Cerebellar cortex (tissue), 1 donor: ENCODE measurements around the gene SRM.
"Not testable (repeated sequence)": the region's sequence is repeated elsewhere in the genome, so short reads cannot be mapped to it uniquely, and the experiment has no call there.

Experiments used
- DNase-seq: peaks from one replicate; pipeline ENCODE4 v3.0.0-alpha.2; 2015; ENCODE audit warnings: low spot score

SRM gene

DNA sequence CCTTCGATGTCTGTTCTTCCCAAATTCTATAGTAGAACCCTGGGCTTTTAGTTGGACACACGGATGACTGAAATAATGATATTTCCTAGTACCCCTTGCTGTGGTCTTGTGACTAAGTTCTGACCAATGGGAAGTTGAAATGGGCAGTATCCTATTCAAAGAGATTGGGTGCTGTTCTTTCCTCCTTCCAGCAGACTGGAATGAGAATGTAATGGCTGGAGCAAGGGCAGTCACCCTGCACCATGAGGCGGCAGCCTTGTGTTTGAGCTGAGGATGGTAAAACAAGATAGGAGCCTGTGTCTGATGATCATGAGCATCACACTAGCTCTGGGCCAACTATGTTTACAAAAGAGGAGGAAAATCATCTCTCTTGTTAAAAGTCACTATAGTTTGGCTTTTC, 5.1 kb upstream of the SRM start:
- no peak for DNase-seq

DNA sequence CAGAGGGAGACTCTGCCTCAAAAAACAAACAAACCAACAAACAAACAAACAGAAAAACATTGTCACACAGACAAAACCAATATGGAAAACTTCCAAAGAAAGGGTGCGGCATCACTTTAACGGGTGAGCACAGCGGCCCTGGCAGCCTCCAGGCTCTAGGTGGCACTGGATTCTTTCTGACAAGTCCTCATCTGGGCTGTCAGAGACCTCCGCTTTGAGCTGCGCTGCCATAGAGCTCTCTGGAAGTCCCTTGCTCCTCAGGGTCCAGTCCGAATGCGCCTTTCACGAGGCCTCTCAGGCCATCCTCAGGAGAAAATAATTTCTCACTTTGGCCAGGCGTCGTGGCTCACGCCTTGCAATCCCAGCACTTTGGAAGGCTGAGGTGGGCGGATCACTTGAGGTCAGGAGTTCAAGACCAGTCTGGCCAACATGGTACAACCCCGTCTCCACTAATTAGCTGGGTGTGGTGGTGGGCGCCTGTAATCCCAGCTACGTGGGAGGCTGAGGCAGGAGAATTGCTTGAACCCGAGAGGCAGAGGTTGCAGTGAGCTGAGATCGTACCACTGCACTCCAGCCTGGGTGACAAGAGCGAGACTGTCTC, 4.2 kb upstream of the SRM start:
- DNase-seq, result peak; percentile 46

DNA sequence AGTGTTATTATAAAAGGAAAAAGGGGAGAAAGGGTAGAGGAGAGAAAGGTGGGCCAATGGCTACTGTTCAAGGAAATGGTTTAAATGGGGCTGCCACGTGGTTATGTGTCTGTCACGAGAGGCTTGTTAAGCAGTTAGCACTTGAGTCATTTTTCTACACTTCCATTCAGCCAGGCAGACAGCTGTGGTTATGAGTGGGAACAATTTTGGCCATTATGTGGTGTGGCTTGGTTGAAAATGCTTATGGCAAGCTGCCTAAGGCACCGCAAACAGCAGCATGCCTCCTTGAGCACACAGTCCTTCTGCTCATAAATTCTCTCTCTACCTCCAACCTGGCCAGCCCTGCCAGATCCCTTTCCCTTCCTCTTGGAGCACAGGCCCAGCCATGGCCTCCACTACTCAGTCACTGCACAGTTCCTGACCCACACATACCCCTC, 3.2 kb upstream of the SRM start:
- no peak for DNase-seq

DNA sequence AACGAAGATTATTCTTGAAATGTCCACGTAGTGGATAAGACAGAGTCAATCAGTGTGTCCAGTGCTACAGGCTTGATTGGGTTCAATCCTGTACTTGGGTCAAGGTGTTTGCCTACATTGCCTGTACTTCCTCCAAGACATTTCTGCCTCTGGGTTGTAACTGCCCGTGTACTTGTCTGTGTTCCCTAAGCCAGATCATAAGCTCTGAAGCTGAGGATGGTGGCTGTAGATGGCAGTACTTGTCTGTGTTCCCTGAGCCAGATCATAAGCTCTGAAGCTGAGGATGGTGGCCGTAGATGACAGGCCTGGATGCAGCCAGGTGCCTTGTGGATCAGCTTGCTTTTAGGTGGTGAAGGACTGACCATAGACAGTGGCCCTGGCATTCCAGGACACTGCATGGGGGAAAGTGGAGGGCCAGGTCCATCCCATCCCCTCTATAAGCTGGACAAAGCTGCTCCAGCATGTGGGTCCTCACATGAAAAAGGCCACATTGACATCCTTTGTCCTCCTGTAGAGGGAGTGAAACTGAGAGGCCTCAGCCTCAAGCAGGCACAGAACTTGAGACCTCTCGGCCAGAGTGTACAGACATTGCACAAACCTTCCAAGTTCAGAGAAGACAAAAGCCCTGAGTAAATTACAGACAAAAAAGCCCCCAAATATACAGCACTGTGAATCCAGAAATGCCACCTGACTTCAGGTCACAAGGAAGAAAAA, 2.0 kb upstream of the SRM start:
- peak; percentile 48 for DNase-seq

DNA sequence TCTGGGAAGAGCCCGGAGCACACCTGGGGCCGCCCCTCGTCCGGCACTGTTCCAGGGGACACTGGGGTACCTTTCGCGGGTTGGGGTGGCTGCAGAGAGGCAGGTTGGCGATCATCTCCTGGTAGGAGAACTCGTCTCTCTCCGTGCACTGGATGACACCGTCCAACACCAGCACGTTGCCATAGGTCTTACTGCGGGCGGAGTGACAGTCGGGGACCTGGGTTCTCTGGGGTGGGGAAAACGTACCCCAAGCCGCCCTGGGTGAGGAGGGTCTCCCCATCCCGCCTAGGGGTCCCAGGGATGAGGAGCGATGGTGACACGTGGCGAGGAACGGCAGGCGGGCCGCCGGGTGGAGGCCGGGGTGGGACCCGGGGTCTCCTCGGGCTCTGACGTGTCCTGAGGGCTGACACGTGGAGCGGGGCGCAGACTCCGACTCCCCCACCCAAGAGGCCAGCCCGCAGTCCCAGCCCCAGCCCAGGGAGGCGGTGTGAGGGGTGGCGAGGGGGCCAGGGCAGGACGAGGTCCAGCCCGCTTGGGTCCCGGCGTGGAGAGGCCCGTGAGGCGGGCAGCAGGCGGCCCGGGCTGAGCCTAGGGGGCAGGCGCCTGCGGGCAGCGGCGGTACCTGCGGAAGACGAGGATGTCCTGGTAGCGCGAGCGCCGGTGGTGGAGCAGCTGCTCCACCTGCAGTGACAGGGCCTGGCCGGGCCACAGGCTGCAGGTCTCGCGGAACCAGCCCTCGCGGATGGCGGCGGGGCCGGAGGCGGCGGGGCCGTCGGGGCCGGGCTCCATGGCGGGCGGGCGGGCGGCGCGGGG, 457 bp downstream of the SRM start:
- DNase-seq, result no peak

DNA sequence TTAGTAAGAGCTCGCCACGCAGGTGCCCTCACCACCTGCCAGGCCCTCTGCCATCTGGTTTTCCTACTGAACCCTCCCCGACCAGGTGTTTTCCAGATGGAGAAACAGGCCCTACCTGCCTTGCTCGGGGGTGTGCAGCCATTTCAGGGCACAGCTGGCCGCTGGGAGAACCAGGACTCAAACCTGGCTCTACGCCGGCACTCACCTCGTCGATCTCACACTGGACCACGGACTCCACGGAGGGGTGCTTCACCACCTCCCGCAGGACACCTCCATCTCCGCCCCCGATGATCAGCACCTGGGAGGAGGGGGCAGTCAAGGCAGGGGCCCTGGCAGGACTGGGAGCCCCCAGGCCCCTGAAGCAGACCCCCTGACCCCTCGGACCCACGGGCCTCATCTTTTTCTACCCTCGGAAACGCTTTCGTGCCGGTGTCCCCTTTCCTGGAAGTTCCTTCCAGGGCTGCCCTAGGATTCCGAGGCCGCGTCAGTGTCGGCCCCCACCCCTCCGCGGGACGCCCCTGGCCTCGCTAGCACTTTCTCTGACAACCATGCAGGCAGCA, 1.1 kb downstream of the SRM start:
- DNase-seq, result no peak

DNA sequence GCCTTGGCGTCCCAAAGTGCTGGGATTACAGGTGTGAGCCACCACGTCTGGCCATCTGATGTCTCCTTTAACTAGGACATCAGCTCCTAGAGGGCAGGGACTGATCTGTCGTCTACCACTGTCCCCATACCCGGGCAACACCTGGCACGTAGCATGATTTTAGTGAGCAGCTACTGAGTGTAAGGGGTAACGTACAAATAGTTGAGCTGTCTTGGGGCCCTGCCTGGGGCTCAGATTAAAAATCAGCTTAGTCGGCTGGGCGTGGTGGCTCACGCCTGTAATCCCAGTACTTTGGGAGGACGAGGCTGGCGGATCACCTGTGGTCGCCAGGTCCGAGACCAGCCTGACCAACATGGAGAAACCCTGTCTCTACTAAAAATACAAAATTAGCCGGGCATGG, 1.8 kb downstream of the SRM start:
- DNase-seq, result no peak

DNA sequence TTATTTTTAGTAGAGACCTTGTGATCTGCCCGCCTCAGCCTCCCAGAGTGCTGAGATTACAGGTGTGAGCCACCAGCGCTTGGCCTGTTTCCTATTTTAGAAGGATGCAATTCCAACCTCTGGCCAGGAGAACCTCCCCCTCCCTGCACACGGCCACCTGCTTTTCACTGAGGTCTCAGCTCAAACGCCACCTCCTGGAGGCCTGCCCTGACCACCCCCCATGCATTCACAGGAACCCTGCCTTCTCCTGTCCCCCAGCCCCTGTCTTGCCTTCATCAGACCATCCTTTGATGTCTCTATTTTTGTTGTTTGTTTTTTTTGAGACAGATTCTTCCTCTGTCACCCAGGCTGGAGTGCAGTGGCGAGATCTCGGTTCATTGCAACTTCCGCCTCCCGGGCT, 2.3 kb downstream of the SRM start:
- DNase-seq, result no peak

DNA sequence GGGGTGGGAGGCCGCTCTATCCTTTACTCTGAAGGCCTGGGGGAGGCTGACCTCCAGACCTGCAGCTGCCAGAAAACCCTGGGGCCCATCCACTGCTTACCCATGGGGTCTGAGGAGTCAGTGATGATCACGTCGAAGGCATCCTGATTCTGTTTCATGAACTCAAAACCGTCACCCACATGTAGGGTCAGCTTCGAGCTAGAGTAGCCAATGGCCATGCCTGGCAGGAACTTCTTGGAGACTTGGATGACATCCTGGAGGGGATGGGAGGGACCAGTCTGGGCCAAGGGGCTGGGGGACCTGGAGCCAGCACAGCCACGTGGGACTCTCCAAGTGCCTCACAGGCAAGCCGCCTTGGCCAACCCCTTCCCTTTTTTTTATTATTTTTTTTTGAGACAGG, 3.3 kb downstream of the SRM start:
- no peak for DNase-seq

DNA sequence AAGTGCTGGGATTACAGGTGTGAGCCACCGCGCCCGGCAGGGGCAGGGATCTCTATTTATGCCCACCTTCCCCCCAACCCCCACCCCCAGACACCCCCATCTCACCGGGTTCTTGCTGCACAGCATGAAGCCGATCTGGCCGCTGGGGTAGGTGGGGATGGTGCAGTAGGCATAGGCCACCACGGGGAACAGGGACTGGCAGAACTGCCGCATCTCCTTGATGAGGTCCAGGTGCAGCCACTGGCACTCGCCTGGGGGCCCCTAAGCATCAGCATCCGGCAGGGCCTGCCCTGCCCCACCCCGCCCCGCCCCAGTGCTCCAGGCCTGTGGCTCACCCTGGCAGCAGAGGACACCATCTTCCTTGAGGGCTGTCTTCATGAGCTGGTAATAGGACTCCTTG, 4.1 kb downstream of the SRM start:
- DNase-seq, result no peak

DNA sequence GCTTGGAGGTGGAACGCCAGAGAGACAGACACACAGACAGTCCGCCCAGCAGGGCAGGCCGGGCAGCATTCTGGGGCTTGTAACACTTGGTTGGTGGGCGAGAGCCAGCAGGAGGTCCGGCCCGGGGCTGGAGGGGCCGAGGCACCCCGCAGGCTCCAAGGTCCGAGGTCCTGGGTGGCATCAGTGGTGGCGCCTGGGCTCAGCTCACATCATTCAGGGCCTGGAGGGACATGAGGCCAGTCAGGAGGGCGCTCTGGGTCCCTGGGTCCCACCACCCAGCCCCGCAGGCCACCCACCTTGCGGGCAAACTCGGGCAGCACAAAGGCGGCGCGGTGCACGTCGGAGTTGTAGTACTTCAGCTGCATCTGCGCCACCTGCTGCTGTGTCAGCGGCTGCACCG, 5.2 kb downstream of the SRM start:
- DNase-seq, result no peak

DNA sequence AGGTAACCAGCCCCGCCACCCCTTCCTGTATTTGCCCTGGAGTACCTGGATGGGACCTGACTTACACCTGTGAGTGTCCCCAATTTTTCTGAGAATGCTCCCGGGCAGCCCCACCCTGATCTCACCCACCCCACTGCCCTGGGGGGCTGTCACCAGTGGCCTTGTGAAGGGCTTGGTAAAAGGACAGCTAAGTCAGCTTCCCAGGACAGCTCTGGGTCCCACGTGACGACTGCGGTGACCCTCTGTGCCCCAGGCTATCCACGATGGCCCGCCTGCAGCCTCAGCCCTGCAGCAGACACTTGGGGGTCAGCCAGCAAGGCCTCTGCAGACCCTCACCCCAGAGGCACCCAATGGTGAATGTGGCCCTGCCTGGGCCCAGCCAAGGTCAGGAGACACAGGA, 5.6 kb downstream of the SRM start:
- DNase-seq, result no peak

DNA sequence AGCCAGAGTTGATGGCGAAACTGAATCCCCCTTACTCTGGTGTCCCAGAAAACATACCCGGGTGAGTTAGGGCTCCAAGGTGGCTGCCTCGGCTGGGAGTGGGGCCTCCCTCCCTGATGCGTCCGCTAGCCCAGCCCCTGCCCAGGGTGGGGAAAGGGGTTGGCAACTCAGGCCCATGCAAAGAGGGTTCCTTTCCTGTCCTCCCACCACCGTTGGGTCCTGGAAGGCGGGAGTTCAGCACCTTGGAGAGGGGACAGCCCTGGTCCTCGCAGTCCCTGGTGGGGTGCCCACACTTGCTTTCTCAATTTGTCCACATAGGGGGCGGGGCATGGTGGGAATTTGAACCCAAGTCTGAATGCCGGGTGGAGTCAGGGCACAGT, 6.1 kb downstream of the SRM start:
- no peak for DNase-seq

DNA sequence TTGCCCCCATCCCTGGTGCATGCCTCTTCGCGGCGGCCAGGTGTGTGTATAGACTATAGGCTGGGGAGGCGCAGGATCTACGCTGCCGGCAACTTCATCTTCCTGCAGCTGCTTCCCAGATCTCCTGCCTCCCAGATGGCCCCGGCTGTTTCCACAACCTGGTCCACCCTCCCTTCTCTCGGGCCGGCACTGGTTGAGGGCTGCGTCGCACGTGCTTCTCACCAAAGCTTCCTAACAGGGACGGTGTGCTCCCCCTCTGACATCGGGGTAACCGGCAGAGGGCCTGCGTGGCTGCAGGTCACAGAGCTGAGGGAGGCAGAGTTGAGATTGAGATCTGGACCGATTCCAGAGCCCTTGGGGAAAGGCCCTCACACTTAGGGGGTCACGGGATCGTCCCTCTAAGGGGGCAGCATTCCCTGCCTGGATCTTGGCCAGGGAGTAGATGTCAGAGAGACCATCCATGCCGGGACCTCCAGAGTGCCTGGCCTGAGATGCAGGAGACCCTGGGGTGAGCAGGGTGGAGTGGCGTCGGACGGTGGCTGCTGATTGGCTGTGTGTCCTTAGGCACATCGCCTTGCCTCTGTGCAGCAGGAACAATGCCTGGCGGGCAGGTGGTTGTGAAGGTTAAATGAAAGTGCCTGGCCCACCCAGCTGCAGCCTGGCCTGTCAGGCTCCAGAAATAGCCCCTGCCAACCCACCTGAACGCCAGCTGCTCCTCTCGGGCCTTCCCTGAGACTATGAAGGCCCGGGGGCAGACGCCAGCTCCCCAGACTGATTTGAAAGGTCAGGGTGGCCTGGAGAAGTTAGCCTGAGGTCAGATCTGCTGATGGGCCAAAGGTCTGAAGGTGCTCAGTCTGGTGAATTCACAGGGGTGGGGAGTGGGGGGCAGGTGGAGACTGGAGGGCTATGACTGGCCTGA, 6.7 kb downstream of the SRM start:
- DNase-seq, result no peak

DNA sequence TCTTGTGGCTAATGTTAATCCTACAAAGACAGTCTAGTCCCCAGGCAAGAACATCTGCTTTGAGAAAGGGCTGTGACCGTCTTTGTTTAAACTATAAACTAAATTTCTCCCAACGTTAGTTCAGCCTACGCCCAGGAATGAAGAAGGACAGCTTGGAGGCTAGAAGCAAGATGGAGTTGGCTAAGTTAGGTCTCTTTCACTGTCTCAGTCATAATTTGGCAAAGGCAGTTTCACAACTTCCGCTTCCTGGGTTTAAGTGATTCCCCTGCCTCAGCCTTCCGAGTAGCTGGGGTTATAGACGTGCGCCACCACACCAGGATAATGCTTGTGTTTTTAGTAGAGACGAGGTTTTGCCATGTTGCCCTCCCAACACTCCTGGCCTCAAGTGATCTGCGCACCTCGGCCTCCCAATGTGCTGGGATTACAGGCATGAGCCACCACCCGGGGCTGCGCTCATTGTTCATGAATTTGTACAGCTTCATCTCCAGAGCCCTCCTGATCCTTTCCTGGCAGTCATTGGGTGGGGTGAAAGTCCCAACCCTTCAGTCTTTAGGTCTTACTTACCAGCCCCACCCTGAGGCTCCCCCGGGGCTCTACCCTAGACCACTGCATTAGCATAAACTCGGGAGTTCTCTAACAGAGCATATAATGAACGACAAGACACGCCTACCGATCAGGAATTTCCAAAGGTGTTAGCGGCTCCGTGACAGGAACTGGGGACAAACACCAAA, 7.9 kb downstream of the SRM start:
- no peak for DNase-seq

DNA sequence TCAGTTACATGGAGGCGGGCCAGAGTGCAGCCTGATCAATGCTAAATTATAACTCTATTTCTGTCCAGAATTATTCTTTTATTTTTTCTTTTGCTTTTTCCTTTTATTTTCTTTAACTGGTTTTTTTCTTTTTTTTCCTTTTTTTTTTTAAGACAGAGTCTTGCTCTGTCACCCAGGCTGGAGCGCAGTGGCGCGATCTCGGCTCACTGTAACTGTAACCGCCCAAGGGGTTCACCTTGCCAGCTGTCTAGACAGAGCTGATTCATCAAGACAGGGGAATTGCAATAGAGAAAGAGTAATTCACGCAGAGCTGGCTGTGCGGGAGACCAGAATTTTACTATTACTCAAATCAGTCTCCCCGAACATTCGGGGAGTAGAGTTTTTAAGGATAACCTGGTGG, 8.7 kb downstream of the SRM start:
- DNase-seq, result not testable (repeated sequence)

DNA sequence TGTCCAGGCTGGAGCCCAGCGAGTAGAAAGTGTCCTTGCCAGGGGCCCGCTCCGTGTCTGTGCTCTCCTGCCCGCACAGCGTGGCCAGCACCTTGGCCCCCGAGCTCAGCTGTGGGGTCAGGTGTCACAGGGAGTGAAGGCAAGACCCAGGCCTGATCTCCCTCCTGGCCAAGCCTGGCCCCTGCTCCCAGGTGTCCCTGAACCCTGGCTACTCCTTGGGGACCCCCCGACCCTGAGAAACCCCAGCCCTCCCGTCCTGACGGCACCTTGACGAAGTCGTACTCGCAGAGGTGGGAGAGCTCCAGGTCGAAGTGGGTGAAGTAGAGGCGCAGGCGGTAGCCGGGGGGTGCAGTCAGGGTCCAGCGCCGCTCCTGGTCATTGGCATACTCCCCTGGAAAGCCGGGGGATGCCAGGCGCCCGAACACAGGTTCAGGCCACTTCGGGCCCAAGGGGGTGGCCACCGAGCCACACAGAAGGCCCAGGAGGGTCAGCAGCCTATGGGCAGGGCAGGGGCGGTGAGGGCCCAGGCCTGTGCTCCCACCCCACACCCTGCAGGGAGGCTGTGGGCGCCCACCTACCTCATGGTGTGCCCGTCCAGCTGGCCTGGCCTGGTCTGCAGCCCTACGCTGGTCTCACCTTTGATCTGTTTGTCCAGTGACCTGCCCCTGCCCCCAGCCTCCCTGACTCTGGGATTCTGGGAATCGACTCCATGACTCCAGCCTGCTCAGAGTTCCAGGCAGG, 13.0 kb downstream of the SRM start, which contains the start of gene MASP2:
Gene MASP2 (minus strand): TSS at position 615 of the 741 bp plus-strand sequence. CDS start 32 bp downstream, at position 583.
- DNase-seq, result no peak

DNA sequence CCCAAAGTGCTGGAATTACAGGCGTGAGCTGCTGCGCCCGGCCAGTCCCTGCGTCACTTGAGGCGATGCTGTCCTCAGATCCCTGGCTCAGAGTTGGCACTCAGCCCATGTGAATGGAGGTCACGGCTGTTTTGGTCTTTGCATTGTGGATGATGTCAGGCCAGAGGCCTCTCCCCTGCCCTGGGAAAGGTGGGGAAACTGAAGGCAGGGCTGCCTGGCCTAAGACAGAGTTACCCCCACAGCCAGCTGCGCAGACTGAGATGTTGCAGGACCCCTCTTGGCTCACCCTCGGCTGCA, 13.6 kb downstream of the SRM start:
- DNase-seq, result no peak

DNA sequence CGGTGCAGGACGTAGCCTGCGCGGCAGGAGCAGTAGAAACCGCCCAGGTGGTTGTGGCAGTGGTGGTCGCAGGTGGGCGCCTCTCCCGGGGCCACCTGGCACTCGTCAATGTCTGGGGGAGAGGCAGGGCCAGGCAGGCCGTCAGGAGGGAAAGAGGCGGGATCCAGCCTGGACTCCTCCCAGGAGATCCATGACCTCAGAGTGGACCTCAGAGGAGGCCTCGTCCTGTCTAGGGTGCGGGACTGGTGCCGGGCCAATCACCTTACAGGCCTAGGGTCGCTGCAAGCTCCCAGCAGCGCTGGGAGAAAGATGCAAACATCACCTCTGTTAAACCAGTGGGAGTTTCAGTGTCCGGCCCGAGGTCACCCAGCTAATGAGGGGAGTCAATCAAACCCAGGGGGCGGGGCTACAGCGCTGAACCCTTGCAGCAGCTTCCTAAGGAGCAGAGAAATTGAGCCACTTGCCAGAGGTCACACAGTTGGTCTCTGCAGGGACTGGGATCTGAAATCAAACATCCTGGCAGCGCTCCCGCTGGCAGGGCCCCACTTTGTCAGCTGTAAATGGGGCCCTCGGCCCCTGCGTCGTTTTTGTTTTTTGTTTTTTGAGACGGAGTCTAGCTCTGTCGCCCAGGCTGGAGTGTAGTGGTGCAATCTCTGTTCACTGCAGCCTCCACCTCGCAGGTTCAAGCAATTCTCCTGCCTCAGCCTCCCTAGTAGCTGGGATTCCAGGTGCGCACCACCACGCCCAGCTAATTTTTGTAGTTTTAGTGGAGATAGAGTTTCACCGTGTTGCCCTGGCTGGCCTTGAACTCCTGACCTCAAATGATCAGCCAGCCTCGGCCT, 14.2 kb downstream of the SRM start:
- DNase-seq, result no peak
